GM12878 (cell line): ENCODE measurements around the gene MAML3. TPM values are rescaled to one million over a fixed set of nuclear protein-coding genes. Genes with fewer than 3 reads are reported as not detected.

ENCODE experiments used
- ATAC-seq: fragments of 200-7000 bp; cut with Tn5 transposase; 3 replicates; pipeline ENCODE4 v1.9.1; 2020; ENCODE audit warnings: mild to moderate bottlenecking, moderate library complexity
- BruUV-seq: library from RNA; stranded (reverse); fragments of 400-500 nt; replicated peaks from 2 replicates; lab custom pipeline; 2021; lab: Mats Ljungman, UMichigan
- CTCF ChIA-PET: fragments of 300-600 bp; sonication (Branson Sonifier 250); formaldehyde crosslinking; extraction: SDS; loops from one replicate; lab custom pipeline; 2021; ENCODE audit warnings: inconsistent platforms; lab: Yijun Ruan, JAX
- POLR2A ChIA-PET: fragments of 350-600 bp; formaldehyde crosslinking; extraction: SDS; loops from one replicate; lab custom pipeline; 2021; ENCODE audit warnings: inconsistent platforms; lab: Charles Lee
- RAD21 ChIA-PET: fragments of 300-600 bp; sonication (Branson Sonifier 250); formaldehyde crosslinking; loops from one replicate; lab custom pipeline; 2023; ENCODE audit warnings: antibody characterized with exemption; ENCODE audit not compliant: unreplicated experiment; lab: Charles Lee
- SMC1A ChIA-PET: fragments of 300-600 bp; sonication (Branson Sonifier 250); formaldehyde crosslinking; loops from one replicate; lab custom pipeline; 2023; ENCODE audit not compliant: unreplicated experiment, uncharacterized antibody; lab: Charles Lee
- DNase-seq: peaks from one replicate; pipeline ENCODE4 v3.0.0-alpha.2; 2011; ENCODE audit warnings: low read depth, low spot score
- FAIRE-seq: peaks from 3 replicates; lab custom pipeline; 2011; peaks lifted over from hg19 to GRCh38; lab: Jason Lieb, UNC
- H2AFZ ChIP-seq: 2 replicates; pipeline ENCODE4 v1.6.0; 2011; ENCODE audit warnings: low read depth, low read length, control low read depth; ENCODE audit not compliant: control insufficient read depth
- H3K27ac ChIP-seq: 2 replicates; pipeline ENCODE4 v1.5.1; 2011; ENCODE audit warnings: control low read depth; ENCODE audit not compliant: control insufficient read depth, insufficient read depth
- H3K27me3 ChIP-seq, 2 experiments: replicated peaks in 1 of 2; 2 replicates each; pipeline versions ENCODE4 v1.6.0 to v1.6.1; 2011; ENCODE audit warnings: low read length in 1 of 2; ENCODE audit not compliant: control insufficient read depth in 2 of 2, insufficient read depth in 2 of 2
- H3K36me3 ChIP-seq, 2 experiments: 2 replicates each; pipeline ENCODE4 v1.5.1; 2011; ENCODE audit warnings: low read length in 1 of 2; ENCODE audit not compliant: control insufficient read depth in 2 of 2, insufficient read depth in 2 of 2
- H3K4me1 ChIP-seq: 2 replicates; pipeline ENCODE4 v1.6.1; 2011; ENCODE audit warnings: mild to moderate bottlenecking, low read length, moderate library complexity, mixed read lengths; ENCODE audit not compliant: control insufficient read depth, insufficient read depth
- H3K4me2 ChIP-seq: 2 replicates; pipeline ENCODE4 v1.6.0; 2011; ENCODE audit warnings: control low read depth; ENCODE audit not compliant: control insufficient read depth, insufficient read depth
- H3K4me3 ChIP-seq: fragments of 200-600 bp; sonication (generic); 2 replicates; pipeline ENCODE4 v1.5.1; 2016
- H3K79me2 ChIP-seq: 2 replicates; pipeline ENCODE4 v1.6.0; 2011; ENCODE audit warnings: low read length; ENCODE audit not compliant: control insufficient read depth, insufficient read depth
- H3K9ac ChIP-seq: 2 replicates; pipeline ENCODE4 v1.8.0; 2011; ENCODE audit warnings: low read length, control low read depth, mixed read lengths; ENCODE audit not compliant: control insufficient read depth, insufficient read depth
- H3K9me3 ChIP-seq: replicated peaks from 3 replicates; pipeline ENCODE4 v1.5.1; 2011; ENCODE audit warnings: mild to moderate bottlenecking, low read length; ENCODE audit not compliant: control insufficient read depth, insufficient read depth
- H4K20me1 ChIP-seq: 2 replicates; pipeline ENCODE4 v1.6.0; 2011; ENCODE audit not compliant: control insufficient read depth, insufficient read depth
- MTA3 ChIP-seq: IDR thresholded peaks from 2 replicates; pipeline ENCODE4 v1.6.1; 2012; ENCODE audit warnings: low read length, inconsistent platforms, borderline replicate concordance
- NR2C2 ChIP-seq: IDR thresholded peaks from 2 replicates; pipeline ENCODE4 v1.6.1; 2011; ENCODE audit warnings: borderline replicate concordance, low read depth; ENCODE audit not compliant: control insufficient read depth, insufficient read length
- RB1 ChIP-seq: fragments of 450-650 bp; formaldehyde crosslinking; IDR thresholded peaks from 2 replicates; pipeline ENCODE4 v1.6.1; 2017; ENCODE audit warnings: mild to moderate bottlenecking, borderline replicate concordance
- TBL1XR1 ChIP-seq: IDR thresholded peaks from 2 replicates; pipeline ENCODE4 v1.6.1; 2012; ENCODE audit warnings: low read depth, low read length, improper control_type of control experiment
- TCF3 ChIP-seq: IDR thresholded peaks from 2 replicates; pipeline ENCODE4 v1.6.1; 2012; ENCODE audit warnings: low read depth, mild to moderate bottlenecking, low read length, borderline replicate concordance; ENCODE audit not compliant: insufficient read depth
- ZNF384 ChIP-seq: IDR thresholded peaks from 2 replicates; pipeline ENCODE4 v1.6.1; 2012; ENCODE audit warnings: low read depth, mild to moderate bottlenecking, low read length, improper control_type of control experiment, borderline replicate concordance
- WGBS: methylation state at CpG from one replicate; pipeline ENCODE4 v1.1.6; 2016; ENCODE audit warnings: low lambda C conversion rate; ENCODE audit not compliant: insufficient replicate concordance, insufficient coverage; ENCODE audit errors: missing lambda C conversion rate; 5-methylcytosine and 5-hydroxymethylcytosine counted together
- in situ Hi-C: fragments of 300-500 bp; cut with MboI; formaldehyde crosslinking; loops from 9 replicates; pipeline ENCODE4 v1.14.3; 2018; ENCODE audit warnings: mixed read lengths
- intact Hi-C: fragments of 100-400 bp; cut with micrococcal nuclease; formaldehyde crosslinking; loops from one replicate; pipeline ENCODE4 v1.14.2; 2022; ENCODE audit not compliant: unreplicated experiment
- polyA plus RNA-seq, 11 experiments: library from polyadenylated mRNA; depleted of rRNA in 4 of 11; unstranded in 6 of 11; stranded (reverse) in 5 of 11; fragments of >200 nt; fragmentation: Nextera tagmentation in 4 of 11; fragmentation: Illumina TruSeq in 1 of 11; extraction: Ambion mirVana in 4 of 11; extraction: Trizol in 1 of 11; gene quantifications; 1 replicate in 1 of 11; 2 replicates in 10 of 11; pipeline versions ENCODE4 v1.2.1 to v1.2.3, GENCODE V29; 2011 to 2016; ENCODE audit warnings: inconsistent platforms in 2 of 11, missing spikeins in 2 of 11, low read depth in 1 of 11
- total RNA-seq, 4 experiments: library from RNA; depleted of rRNA in 3 of 4; stranded (reverse); fragments of >200 nt in 3 of 4; fragmentation: Illumina TruSeq in 1 of 4; extraction: Trizol in 1 of 4; gene quantifications; 2 replicates each; pipeline versions ENCODE4 v1.2.1 to v1.2.3, GENCODE V29; 2013 to 2021
- TF ChIP-seq, protein P1 (sequence below): fragments of 450-650 bp; IDR thresholded peaks from 2 replicates; pipeline ENCODE4 v1.6.1; 2017; ENCODE audit warnings: mild to moderate bottlenecking, moderate library complexity
- TF ChIP-seq, protein P2 (sequence below): IDR thresholded peaks from 2 replicates; pipeline ENCODE4 v1.6.1; 2011; ENCODE audit warnings: mild to moderate bottlenecking, low read depth, low read length, moderate library complexity; ENCODE audit not compliant: insufficient replicate concordance
- TF ChIP-seq, protein P3 (sequence below): fragments of 450-650 bp; formaldehyde crosslinking; IDR thresholded peaks from 2 replicates; pipeline ENCODE4 v1.4.0; 2022; ENCODE audit warnings: mild to moderate bottlenecking, moderate library complexity
- TF ChIP-seq, protein P4 (sequence below): fragments of 150-350 bp; IDR thresholded peaks from 2 replicates; pipeline ENCODE4 v1.6.1; 2016; ENCODE audit warnings: low read depth, low read length

MAML3 gene
- total and polyA plus RNA-seq, 10 of the 15 experiments (the other 5 are each of a cell fraction or from before 2014, with no cell fraction given) = under 0.01 to 0.53 (median 0.06) TPM; not detected in 2

DNA sequence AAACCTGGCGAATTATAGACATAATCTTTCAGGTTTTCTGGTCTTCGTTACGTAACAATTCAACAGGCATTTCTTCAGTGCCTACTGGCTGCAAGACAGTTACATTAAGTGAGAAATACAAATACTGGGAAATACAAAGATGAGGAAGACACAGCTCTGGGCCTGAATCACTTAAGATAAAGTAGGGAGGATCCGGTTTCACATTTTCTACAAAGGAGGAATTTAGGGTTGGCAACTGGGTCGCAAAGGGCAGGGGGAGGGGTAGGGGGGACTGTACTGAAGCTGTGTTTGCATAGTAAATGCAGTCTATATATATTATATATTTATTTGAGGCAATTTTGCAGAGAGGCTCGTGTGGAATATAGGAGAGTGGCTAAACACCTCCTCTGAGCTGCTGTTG lies 107.4 kb downstream of the MAML3 start:
- Histone ChIP-seq H3K27ac (no peak overlapping the region), H3K36me3 (no peaks in the 10 kb centered on the region), H3K27me3 (peaks cover 1 to 9% of the 10 kb centered on the region in 2 experiments; a peak in 2 of 4 replicates), H3K4me2 (no peak overlapping the region), H4K20me1 (no peaks in the 10 kb centered on the region), H3K4me1 (peaks cover 4% of the 10 kb centered on the region; the same call in 1 of the 2 replicates), H3K9ac (no peak overlapping the region), H3K79me2 (no peaks in the 10 kb centered on the region), H3K9me3 (no peaks in the 10 kb centered on the region), H3K4me3 (no peak overlapping the region), H2AFZ (no peak overlapping the region)
- ChIA-PET RAD21 (no interaction called here), SMC1A (interaction anchor here (1.3 kb wide), 1 partner anchor 13 kb away, joined by 4 read pairs; no protein-coding TSS in a partner anchor), CTCF (interaction anchor here (0.5 kb wide), 1 partner anchor 27 kb away, joined by 3 read pairs; no protein-coding TSS in a partner anchor), POLR2A (no interaction called here)
- no peak for TF ChIP-seq MTA3
- TF ChIP-seq TCF3 = no peak
- no peak for TF ChIP-seq ZNF384
- TF ChIP-seq, protein P1, sequence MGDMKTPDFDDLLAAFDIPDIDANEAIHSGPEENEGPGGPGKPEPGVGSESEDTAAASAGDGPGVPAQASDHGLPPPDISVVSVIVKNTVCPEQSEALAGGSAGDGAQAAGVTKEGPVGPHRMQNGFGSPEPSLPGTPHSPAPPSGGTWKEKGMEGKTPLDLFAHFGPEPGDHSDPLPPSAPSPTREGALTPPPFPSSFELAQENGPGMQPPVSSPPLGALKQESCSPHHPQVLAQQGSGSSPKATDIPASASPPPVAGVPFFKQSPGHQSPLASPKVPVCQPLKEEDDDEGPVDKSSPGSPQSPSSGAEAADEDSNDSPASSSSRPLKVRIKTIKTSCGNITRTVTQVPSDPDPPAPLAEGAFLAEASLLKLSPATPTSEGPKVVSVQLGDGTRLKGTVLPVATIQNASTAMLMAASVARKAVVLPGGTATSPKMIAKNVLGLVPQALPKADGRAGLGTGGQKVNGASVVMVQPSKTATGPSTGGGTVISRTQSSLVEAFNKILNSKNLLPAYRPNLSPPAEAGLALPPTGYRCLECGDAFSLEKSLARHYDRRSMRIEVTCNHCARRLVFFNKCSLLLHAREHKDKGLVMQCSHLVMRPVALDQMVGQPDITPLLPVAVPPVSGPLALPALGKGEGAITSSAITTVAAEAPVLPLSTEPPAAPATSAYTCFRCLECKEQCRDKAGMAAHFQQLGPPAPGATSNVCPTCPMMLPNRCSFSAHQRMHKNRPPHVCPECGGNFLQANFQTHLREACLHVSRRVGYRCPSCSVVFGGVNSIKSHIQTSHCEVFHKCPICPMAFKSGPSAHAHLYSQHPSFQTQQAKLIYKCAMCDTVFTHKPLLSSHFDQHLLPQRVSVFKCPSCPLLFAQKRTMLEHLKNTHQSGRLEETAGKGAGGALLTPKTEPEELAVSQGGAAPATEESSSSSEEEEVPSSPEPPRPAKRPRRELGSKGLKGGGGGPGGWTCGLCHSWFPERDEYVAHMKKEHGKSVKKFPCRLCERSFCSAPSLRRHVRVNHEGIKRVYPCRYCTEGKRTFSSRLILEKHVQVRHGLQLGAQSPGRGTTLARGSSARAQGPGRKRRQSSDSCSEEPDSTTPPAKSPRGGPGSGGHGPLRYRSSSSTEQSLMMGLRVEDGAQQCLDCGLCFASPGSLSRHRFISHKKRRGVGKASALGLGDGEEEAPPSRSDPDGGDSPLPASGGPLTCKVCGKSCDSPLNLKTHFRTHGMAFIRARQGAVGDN = no peak
- TF ChIP-seq, protein P2, sequence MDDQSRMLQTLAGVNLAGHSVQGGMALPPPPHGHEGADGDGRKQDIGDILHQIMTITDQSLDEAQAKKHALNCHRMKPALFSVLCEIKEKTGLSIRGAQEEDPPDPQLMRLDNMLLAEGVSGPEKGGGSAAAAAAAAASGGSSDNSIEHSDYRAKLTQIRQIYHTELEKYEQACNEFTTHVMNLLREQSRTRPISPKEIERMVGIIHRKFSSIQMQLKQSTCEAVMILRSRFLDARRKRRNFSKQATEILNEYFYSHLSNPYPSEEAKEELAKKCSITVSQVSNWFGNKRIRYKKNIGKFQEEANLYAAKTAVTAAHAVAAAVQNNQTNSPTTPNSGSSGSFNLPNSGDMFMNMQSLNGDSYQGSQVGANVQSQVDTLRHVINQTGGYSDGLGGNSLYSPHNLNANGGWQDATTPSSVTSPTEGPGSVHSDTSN = no peak
- TF ChIP-seq, protein P3, sequence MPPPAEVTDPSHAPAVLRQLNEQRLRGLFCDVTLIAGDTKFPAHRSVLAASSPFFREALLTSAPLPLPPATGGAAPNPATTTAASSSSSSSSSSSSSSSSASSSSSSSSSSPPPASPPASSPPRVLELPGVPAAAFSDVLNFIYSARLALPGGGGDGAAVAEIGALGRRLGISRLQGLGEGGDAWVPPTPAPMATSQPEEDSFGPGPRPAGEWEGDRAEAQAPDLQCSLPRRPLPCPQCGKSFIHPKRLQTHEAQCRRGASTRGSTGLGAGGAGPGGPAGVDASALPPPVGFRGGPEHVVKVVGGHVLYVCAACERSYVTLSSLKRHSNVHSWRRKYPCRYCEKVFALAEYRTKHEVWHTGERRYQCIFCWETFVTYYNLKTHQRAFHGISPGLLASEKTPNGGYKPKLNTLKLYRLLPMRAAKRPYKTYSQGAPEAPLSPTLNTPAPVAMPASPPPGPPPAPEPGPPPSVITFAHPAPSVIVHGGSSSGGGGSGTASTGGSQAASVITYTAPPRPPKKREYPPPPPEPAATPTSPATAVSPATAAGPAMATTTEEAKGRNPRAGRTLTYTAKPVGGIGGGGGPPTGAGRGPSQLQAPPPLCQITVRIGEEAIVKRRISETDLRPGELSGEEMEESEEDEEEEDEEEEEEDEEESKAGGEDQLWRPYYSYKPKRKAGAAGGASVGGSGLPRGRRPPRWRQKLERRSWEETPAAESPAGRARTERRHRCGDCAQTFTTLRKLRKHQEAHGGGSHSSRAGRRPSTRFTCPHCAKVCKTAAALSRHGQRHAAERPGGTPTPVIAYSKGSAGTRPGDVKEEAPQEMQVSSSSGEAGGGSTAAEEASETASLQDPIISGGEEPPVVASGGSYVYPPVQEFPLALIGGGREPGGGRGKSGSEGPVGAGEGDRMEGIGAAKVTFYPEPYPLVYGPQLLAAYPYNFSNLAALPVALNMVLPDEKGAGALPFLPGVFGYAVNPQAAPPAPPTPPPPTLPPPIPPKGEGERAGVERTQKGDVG (CRISPR knock-in tag) = no peak
- no peak for TF ChIP-seq RB1
- TF ChIP-seq TBL1XR1 = no peak
- TF ChIP-seq, protein P4, sequence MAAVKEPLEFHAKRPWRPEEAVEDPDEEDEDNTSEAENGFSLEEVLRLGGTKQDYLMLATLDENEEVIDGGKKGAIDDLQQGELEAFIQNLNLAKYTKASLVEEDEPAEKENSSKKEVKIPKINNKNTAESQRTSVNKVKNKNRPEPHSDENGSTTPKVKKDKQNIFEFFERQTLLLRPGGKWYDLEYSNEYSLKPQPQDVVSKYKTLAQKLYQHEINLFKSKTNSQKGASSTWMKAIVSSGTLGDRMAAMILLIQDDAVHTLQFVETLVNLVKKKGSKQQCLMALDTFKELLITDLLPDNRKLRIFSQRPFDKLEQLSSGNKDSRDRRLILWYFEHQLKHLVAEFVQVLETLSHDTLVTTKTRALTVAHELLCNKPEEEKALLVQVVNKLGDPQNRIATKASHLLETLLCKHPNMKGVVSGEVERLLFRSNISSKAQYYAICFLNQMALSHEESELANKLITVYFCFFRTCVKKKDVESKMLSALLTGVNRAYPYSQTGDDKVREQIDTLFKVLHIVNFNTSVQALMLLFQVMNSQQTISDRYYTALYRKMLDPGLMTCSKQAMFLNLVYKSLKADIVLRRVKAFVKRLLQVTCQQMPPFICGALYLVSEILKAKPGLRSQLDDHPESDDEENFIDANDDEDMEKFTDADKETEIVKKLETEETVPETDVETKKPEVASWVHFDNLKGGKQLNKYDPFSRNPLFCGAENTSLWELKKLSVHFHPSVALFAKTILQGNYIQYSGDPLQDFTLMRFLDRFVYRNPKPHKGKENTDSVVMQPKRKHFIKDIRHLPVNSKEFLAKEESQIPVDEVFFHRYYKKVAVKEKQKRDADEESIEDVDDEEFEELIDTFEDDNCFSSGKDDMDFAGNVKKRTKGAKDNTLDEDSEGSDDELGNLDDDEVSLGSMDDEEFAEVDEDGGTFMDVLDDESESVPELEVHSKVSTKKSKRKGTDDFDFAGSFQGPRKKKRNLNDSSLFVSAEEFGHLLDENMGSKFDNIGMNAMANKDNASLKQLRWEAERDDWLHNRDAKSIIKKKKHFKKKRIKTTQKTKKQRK = no peak
- no peak for TF ChIP-seq NR2C2
- intact Hi-C loops = loop anchor here (10.0 kb wide), 1 partner anchor 312 kb away; no protein-coding TSS in a partner anchor
- DNase-seq (no peak), FAIRE-seq (no peak), ATAC-seq (no peak)
- in situ Hi-C loops = no loop called here
- 38% methylated on average over 6 of the region's 6 CpGs for WGBS
- no TSS peak for BruUV-seq
